Hypothalamus (tissue), 51 donors: ENCODE measurements around the gene ARMC8.

Experiments
- DNase-seq, 51 donors: peaks; one replicate each; lab custom pipeline; 2025; lab: John Stamatoyannopoulos, UW

ARMC8 gene

DNA sequence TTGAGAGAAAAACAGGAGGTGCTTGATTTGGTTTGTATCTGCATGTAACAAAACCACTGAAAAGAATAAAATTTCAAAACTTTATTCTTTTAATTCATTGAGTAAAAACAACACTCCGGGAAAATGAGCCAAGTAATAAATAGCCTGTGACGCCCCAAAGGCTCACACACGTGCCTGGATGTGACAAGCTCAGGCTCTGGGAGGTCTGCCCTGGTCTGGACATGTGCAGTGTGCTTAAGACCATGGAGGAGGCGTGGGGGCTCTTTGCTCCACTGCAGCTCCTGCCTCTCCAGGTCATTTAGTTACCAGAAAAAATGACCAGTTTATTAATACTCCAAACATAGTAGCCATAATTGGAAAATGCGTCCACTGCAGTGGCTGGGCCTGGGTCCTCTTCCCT lies 151.1 kb downstream of the ARMC8 start:
- DNase-seq = no peak

DNA sequence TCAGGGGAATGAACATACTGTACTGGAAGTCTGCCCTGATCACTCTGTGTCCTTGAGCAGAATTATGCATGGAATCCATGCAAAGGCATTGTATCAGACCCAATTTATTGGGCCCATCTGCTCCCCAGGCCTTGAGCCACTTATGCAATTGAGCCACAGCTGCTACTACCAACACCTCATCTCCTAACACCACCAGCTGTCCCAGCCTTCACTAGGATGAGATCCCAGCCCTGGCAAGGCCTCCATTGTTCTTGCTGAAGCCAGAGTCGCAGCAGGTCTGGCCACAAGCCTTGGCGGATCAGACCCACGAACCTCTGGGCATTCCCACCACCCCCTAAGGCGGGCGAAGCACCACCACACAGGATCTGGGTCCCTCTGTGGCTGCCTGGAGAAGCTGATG lies 151.7 kb downstream of the ARMC8 start:
- DNase-seq = no peak

DNA sequence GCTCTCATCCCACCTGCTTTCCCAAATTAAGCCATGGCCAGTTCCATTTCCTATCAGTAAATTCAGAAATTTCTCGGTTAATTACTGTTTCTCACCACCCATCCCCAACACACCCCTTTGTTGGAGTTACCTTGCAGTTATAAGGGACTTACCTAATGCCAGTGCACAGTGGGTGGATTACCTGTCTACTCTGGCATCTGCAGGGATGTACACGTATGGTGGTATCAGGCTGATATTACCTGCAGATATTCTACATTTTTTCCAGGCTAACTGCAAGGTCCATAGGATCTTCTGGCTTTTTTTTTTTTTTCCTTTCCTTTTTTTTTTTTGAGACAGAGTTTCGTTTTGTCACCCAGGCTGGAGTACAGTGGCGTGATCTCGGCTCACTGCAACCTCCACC lies 153.4 kb downstream of the ARMC8 start:
- DNase-seq = no peak

DNA sequence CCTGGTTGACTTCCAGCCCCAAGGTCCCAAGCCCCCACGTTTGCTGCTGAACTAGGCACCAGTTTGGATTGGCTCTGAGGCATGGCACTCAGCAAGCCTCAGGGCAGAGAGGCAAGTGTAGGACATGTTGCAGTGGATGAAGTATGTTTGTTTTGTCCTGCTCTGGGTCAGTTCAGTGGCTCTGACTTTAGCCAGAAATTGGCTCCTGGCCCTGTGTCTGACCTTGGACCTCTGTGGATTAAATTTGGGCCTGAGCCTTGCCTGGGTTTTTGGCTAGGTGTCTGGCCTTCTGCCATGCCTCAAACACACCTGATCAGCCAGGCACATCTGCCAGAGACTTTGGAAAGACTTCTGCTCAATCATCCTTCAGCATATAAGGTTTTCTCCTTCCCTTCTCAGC lies 157.7 kb downstream of the ARMC8 start:
- no peak for DNase-seq
